IMR-90 (cell line): ENCODE results near the gene MAGI2. TPM values are rescaled to one million over a fixed set of nuclear protein-coding genes. Genes with fewer than 3 reads are reported as not detected.

ENCODE experiments used
- ATAC-seq: fragments of 200-7000 bp; cut with Tn5 transposase; 2 replicates; pipeline ENCODE4 v1.9.1; 2020; ENCODE audit warnings: low read depth, mild to moderate bottlenecking, moderate library complexity
- BruUV-seq: library from RNA; stranded (reverse); fragments of 400-500 nt; replicated peaks from 2 replicates; lab custom pipeline; 2021; lab: Mats Ljungman, UMichigan
- CTCF ChIA-PET: fragments of 300-600 bp; formaldehyde crosslinking; extraction: SDS; loops from one replicate; lab custom pipeline; 2021; ENCODE audit warnings: antibody characterized with exemption; lab: Yijun Ruan, JAX
- POLR2A ChIA-PET: fragments of 300-600 bp; sonication (Branson Sonifier 250); formaldehyde crosslinking; loops from one replicate; lab custom pipeline; 2022; ENCODE audit warnings: antibody characterized with exemption; ENCODE audit not compliant: unreplicated experiment; lab: Charles Lee
- DNase-seq: peaks from one replicate; pipeline ENCODE4 v3.0.0; 2013
- H2AFZ ChIP-seq: replicated peaks from 2 replicates; pipeline ENCODE3; 2013; ENCODE audit warnings: low read length, mild to moderate bottlenecking; ENCODE audit not compliant: poor library complexity
- H2AK5ac ChIP-seq: 2 replicates; pipeline ENCODE4 v1.6.1; 2013; ENCODE audit warnings: low read depth, low read length, inconsistent platforms
- H2AK9ac ChIP-seq: replicated peaks from 2 replicates; pipeline ENCODE3; 2013; ENCODE audit warnings: mild to moderate bottlenecking, low read depth, low read length, moderate library complexity; ENCODE audit not compliant: poor library complexity
- H2BK120ac ChIP-seq: 2 replicates; pipeline ENCODE4 v1.6.1; 2013; ENCODE audit warnings: low read depth, low read length, inconsistent platforms
- H2BK15ac ChIP-seq: 3 replicates; pipeline ENCODE4 v1.6.1; 2013; ENCODE audit warnings: low read depth, low read length, inconsistent platforms
- H2BK20ac ChIP-seq: 2 replicates; pipeline ENCODE4 v1.6.1; 2013; ENCODE audit warnings: low read depth, mild to moderate bottlenecking, inconsistent platforms, low read length, moderate library complexity
- H2BK5ac ChIP-seq: 2 replicates; pipeline ENCODE4 v1.6.1; 2013; ENCODE audit warnings: mild to moderate bottlenecking, low read depth, low read length, inconsistent platforms; ENCODE audit not compliant: poor library complexity, severe bottlenecking
- H3K14ac ChIP-seq: replicated peaks from 2 replicates; pipeline ENCODE4 v1.6.1; 2013; ENCODE audit warnings: low read depth, low read length, inconsistent platforms
- H3K18ac ChIP-seq: 2 replicates; pipeline ENCODE4 v1.6.1; 2013; ENCODE audit warnings: low read depth, low read length, control low read depth
- H3K23ac ChIP-seq: 2 replicates; pipeline ENCODE4 v1.6.1; 2013; ENCODE audit warnings: low read depth, low read length, inconsistent platforms
- H3K27ac ChIP-seq: 2 replicates; pipeline ENCODE4 v1.5.1; 2013; ENCODE audit warnings: mild to moderate bottlenecking, control low read depth, low read length; ENCODE audit not compliant: insufficient read depth
- H3K27me3 ChIP-seq: 2 replicates; pipeline ENCODE4 v1.6.1; 2013; ENCODE audit warnings: low read length; ENCODE audit not compliant: control insufficient read depth, insufficient read depth
- H3K36me3 ChIP-seq: 2 replicates; pipeline ENCODE4 v1.6.1; 2013; ENCODE audit warnings: low read length, mixed read lengths; ENCODE audit not compliant: control insufficient read depth, insufficient read depth
- H3K4ac ChIP-seq: 2 replicates; pipeline ENCODE4 v1.6.1; 2013; ENCODE audit warnings: low read depth, low read length, inconsistent platforms
- H3K4me1 ChIP-seq: 2 replicates; pipeline ENCODE4 v1.6.1; 2013; ENCODE audit warnings: low read length, mixed read lengths; ENCODE audit not compliant: control insufficient read depth, insufficient read depth
- H3K4me2 ChIP-seq: 2 replicates; pipeline ENCODE4 v1.6.1; 2013; ENCODE audit warnings: low read depth, mild to moderate bottlenecking, control low read depth, low read length, moderate library complexity
- H3K4me3 ChIP-seq: 2 replicates; pipeline ENCODE4 v1.5.1; 2013; ENCODE audit warnings: low read depth, mild to moderate bottlenecking, control low read depth, low read length, moderate library complexity; ENCODE audit not compliant: insufficient read depth
- H3K56ac ChIP-seq: 2 replicates; pipeline ENCODE4 v1.6.1; 2013; ENCODE audit warnings: low read length, inconsistent platforms; ENCODE audit not compliant: insufficient read depth; ENCODE audit errors: extremely low read depth
- H3K79me1 ChIP-seq, 2 experiments: 2 replicates each; pipeline ENCODE4 v1.6.1; 2013; ENCODE audit warnings: low read length in 2 of 2, inconsistent platforms in 1 of 2, low read depth in 1 of 2
- H3K9ac ChIP-seq: 2 replicates; pipeline ENCODE4 v1.6.1; 2013; ENCODE audit warnings: low read depth, low read length, control low read depth
- H3K9me1 ChIP-seq: 2 replicates; pipeline ENCODE4 v1.6.1; 2013; ENCODE audit warnings: low read length, inconsistent platforms; ENCODE audit not compliant: insufficient read depth
- H3K9me3 ChIP-seq: 2 replicates; pipeline ENCODE4 v1.6.1; 2013; ENCODE audit warnings: low read length; ENCODE audit not compliant: control insufficient read depth, insufficient read depth
- H4K20me1 ChIP-seq: 2 replicates; pipeline ENCODE4 v1.6.1; 2013; ENCODE audit warnings: low read length, inconsistent platforms; ENCODE audit not compliant: insufficient read depth
- H4K5ac ChIP-seq: 2 replicates; pipeline ENCODE4 v1.6.1; 2013; ENCODE audit warnings: mild to moderate bottlenecking, low read depth, low read length, control low read depth
- H4K8ac ChIP-seq, 2 experiments: 2 replicates each; pipeline ENCODE4 v1.6.1; 2013; ENCODE audit warnings: low read depth in 2 of 2, low read length in 2 of 2, control low read depth in 1 of 2, inconsistent platforms in 1 of 2
- H4K91ac ChIP-seq: 2 replicates; pipeline ENCODE4 v1.6.1; 2013; ENCODE audit warnings: low read depth, low read length, inconsistent platforms; ENCODE audit not compliant: insufficient read depth
- BHLHE40 ChIP-seq: fragments of 150-350 bp; IDR thresholded peaks from 2 replicates; pipeline ENCODE4 v1.6.1; 2016; ENCODE audit warnings: mild to moderate bottlenecking, low read depth, low read length
- CTCF ChIP-seq: conservative IDR thresholded peaks from 2 replicates; pipeline ENCODE4 v1.5.1; 2012; ENCODE audit warnings: mild to moderate bottlenecking, low read depth, low read length, improper control_type of control experiment
- ELK1 ChIP-seq: fragments of 150-350 bp; IDR thresholded peaks from 2 replicates; pipeline ENCODE4 v1.6.1; 2016; ENCODE audit warnings: low read depth, mild to moderate bottlenecking, low read length, moderate library complexity, borderline replicate concordance
- MAFK ChIP-seq: IDR thresholded peaks from 2 replicates; pipeline ENCODE4 v1.6.1; 2012; ENCODE audit warnings: low read depth, low read length, improper control_type of control experiment
- NFE2L2 ChIP-seq: fragments of 150-350 bp; IDR thresholded peaks from 2 replicates; pipeline ENCODE4 v1.6.1; 2016; ENCODE audit warnings: low read depth, mild to moderate bottlenecking, low read length
- POLR2A ChIP-seq: IDR thresholded peaks from 2 replicates; pipeline ENCODE4 v1.6.1; 2012; ENCODE audit warnings: mild to moderate bottlenecking, low read depth, low read length
- RAD21 ChIP-seq: IDR thresholded peaks from 2 replicates; pipeline ENCODE4 v1.6.1; 2012; ENCODE audit warnings: low read length, improper control_type of control experiment
- RCOR1 ChIP-seq: IDR thresholded peaks from 2 replicates; pipeline ENCODE4 v1.6.1; 2012; ENCODE audit warnings: mild to moderate bottlenecking, low read length, improper control_type of control experiment; ENCODE audit not compliant: insufficient replicate concordance
- RFX5 ChIP-seq: IDR thresholded peaks from 2 replicates; pipeline ENCODE4 v1.8.0; 2012; ENCODE audit warnings: low read depth, mild to moderate bottlenecking, low read length, moderate library complexity
- SMC3 ChIP-seq: fragments of 150-350 bp; IDR thresholded peaks from 2 replicates; pipeline ENCODE4 v1.6.1; 2016; ENCODE audit warnings: low read depth, mild to moderate bottlenecking, antibody characterized with exemption, low read length, moderate library complexity
- WGBS, 2 experiments: methylation state at CpG; one replicate each; pipeline versions ENCODE4 v1.1.5 to v1.1.7; 2013; ENCODE audit warnings: missing lambda C conversion rate in 2 of 2; ENCODE audit not compliant: insufficient read length in 1 of 2; ENCODE audit errors: extremely low coverage in 2 of 2; 5-methylcytosine and 5-hydroxymethylcytosine counted together
- dilution Hi-C: fragments of 300-500 bp; cut with HindIII; formaldehyde crosslinking; loops from one replicate; pipeline ENCODE4 v1.14.3; 2018; ENCODE audit warnings: low sequenced_read_pairs; ENCODE audit not compliant: unreplicated experiment
- in situ Hi-C: fragments of 300-500 bp; cut with MboI; formaldehyde crosslinking; loops from 3 replicates; pipeline ENCODE4 v1.14.3; 2019; ENCODE audit warnings: low sequenced_read_pairs, inconsistent platforms, mixed read lengths
- intact Hi-C: fragments of 100-400 bp; cut with micrococcal nuclease; formaldehyde crosslinking; loops from 2 replicates; pipeline ENCODE4 v1.10.0; 2022
- polyA plus RNA-seq, 3 experiments: library from polyadenylated mRNA; depleted of rRNA; stranded (reverse); fragments of >200 nt; gene quantifications; 2 replicates each; pipeline ENCODE4 v1.2.3, GENCODE V29; 2012; ENCODE audit warnings: low replicate concordance in 1 of 3
- total RNA-seq: library from RNA; depleted of rRNA; stranded (reverse); fragments of >200 nt; gene quantifications from 2 replicates; pipeline ENCODE4 v1.2.3, GENCODE V29; 2012
- TF ChIP-seq, protein P1 (sequence below): fragments of 150-350 bp; IDR thresholded peaks from 2 replicates; pipeline ENCODE4 v1.6.1; 2017; ENCODE audit warnings: mild to moderate bottlenecking, antibody characterized with exemption, low read length, low read depth

The MAGI2 gene
- total and polyA plus RNA-seq, 2 of the 4 experiments (the other 2 are of a cell fraction), result 2.5 to 17.9 TPM

DNA sequence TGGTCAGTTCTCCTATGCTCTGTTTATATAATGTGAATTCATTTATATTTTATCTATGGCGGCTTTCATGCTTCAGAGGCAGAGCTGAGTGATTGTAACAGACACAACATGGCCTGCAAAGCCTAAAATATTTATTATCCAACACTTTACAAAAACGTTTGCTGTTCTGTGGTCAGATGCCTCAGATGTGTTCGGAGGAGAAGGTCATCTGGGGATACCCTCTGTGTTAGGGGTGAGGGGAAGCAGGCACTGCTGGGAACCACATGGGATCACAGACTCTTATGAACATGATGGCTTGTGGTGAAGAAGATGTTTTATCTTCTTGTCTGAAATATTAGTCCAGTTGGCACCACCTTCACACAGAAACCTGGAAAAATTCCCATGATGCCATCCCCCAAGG is 1451.4 kb downstream of the MAGI2 start:
- no peak for DNase-seq

More for the DNA sequence above, 1451.4 kb downstream of the MAGI2 start:
- Histone ChIP-seq H4K8ac (no peak overlapping the region), H4K20me1 (no peaks in the 10 kb centered on the region), H2AK9ac (no peak overlapping the region), H3K27ac (no peak overlapping the region), H2BK20ac (no peak overlapping the region), H3K4me2 (no peak overlapping the region), H3K4me3 (no peak overlapping the region), H3K79me1 (no peaks in the 10 kb centered on the region), H4K91ac (no peak overlapping the region), H3K4ac (no peak overlapping the region), H2BK5ac (no peak overlapping the region), H3K9ac (no peak overlapping the region), H3K14ac (no peak overlapping the region), H2BK15ac (no peak overlapping the region), H3K36me3 (no peaks in the 10 kb centered on the region), H2AK5ac (no peak overlapping the region), H4K5ac (no peak overlapping the region), H3K9me1 (no peaks in the 10 kb centered on the region), H3K4me1 (no peaks in the 10 kb centered on the region), H3K23ac (no peak overlapping the region), H3K56ac (no peak overlapping the region), H2AFZ (no peak overlapping the region), H3K27me3 (no peaks in the 10 kb centered on the region), H3K9me3 (no peaks in the 10 kb centered on the region), H3K18ac (no peak overlapping the region), H2BK120ac (no peak overlapping the region)
- CTCF ChIA-PET, result no interaction called here
- in situ Hi-C loops (no loop called here), intact Hi-C loops (no loop called here), dilution Hi-C loops (no loop called here)
- TF ChIP-seq BHLHE40 (no peak), ELK1 (no peak), NFE2L2 (no peak), RFX5 (no peak), MAFK (no peak), SMC3 (no peak), RCOR1 (no peak), CTCF (no peak), RAD21 (no peak), POLR2A (no peak)
- TF ChIP-seq, protein P1, sequence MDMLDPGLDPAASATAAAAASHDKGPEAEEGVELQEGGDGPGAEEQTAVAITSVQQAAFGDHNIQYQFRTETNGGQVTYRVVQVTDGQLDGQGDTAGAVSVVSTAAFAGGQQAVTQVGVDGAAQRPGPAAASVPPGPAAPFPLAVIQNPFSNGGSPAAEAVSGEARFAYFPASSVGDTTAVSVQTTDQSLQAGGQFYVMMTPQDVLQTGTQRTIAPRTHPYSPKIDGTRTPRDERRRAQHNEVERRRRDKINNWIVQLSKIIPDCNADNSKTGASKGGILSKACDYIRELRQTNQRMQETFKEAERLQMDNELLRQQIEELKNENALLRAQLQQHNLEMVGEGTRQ, result no peak
- no TSS peak for BruUV-seq
- no CpG with 5 or more reads among the region's 3 CpGs for WGBS, 2 experiments
- no peak for ATAC-seq
- POLR2A ChIA-PET, result no interaction called here
